ENCODE data around the gene NRL. TPM values are rescaled to one million over a fixed set of nuclear protein-coding genes. Genes with fewer than 3 reads are reported as not detected.
A peak's percentile ranks its signal among the peaks of the same experiment; 100 is the strongest.

NRL gene
- total and polyA plus RNA-seq, 10 of the 15 experiments (the other 5 are each of a cell fraction or from before 2014, with no cell fraction given): 0.11 to 4.4 (median 2.2) TPM

- TF ChIP-seq ZNF592 (IDR thresholded peaks at IDR 0.05) (no peak), SMC3 (IDR thresholded peaks at IDR 0.05; ENCODE audit: borderline replicate concordance, low read length) (no peak), POLR2AphosphoS5 (IDR thresholded peaks at IDR 0.05; ENCODE audit: low read length) (peak; percentile 35; the same call in 1 of the 2 replicates), SREBF2 (IDR thresholded peaks at IDR 0.05; ENCODE audit: low read length) (no peak), CBFB (IDR thresholded peaks at IDR 0.05; ENCODE audit: low read depth) (no peak; the same call in 1 of the 2 replicates), ZBTB4 (CRISPR knock-in tag; IDR thresholded peaks at IDR 0.05) (no peak), CUX1 (IDR thresholded peaks at IDR 0.05; ENCODE audit: insufficient replicate concordance, low read depth, low read length) (no peak), PKNOX1 (IDR thresholded peaks at IDR 0.05) (peak; percentile 84), YBX1 (IDR thresholded peaks at IDR 0.05) (no peak), CTCF (IDR thresholded peaks at IDR 0.05 in 2 of 3, conservative IDR thresholded peaks at IDR 0.05 in 1 of 3; ENCODE audit: control insufficient read depth in 2 of 3, extremely low read depth in 1 of 3, insufficient read depth in 1 of 3, low read depth in 3 of 3, low read length in 3 of 3) (no peak), NFXL1 (IDR thresholded peaks at IDR 0.05; ENCODE audit: borderline replicate concordance) (no peak)
Measured at GRCh38 chr14:24093901-24094840, 20.6 kb downstream of the NRL start, which contains the start of gene PCK2 (continued).

Data from GM12878 (cell line).